Renal cortex interstitium (tissue), 15 donors: ENCODE data around the gene WEE2. TPM values are rescaled to one million over a fixed set of nuclear protein-coding genes. Genes with fewer than 3 reads are reported as not detected.

Experiments used
- DNase-seq, 11 donors: peaks; one replicate each; pipeline ENCODE4 v3.0.0-alpha.2; 2013; ENCODE audit warnings: low read depth in 9 of 11, low spot score in 4 of 11; ENCODE audit errors: extremely low read depth in 1 of 11
- long read RNA-seq, 16 experiments: transcript quantifications; one replicate each; lab custom pipeline, GENCODE V29; 2026
- polyA plus RNA-seq, 3 donors: library from polyadenylated mRNA; unstranded; fragments of 120-200 nt; gene quantifications; one replicate each; pipeline ENCODE4 v1.2.1, GENCODE V29; 2013; ENCODE audit not compliant: insufficient read length in 3 of 3

WEE2 gene
- polyA plus RNA-seq = under 1 TPM; 0.10 to 0.33 (median 0.17) TPM
- long read RNA-seq, donor 1 = 0 reads
- long read RNA-seq, donor 2 = 0 reads
- long read RNA-seq, donor 3 = 0 reads
- long read RNA-seq, donor 4 = 0 reads
- long read RNA-seq, donor 5 = 0 reads
- long read RNA-seq, donor 6 = 0 reads
- long read RNA-seq, donor 7 = 0 reads
- long read RNA-seq, donor 8 = 0 reads
- long read RNA-seq, donor 9 = 0 reads
- long read RNA-seq, donor 10 = 0 reads
- long read RNA-seq, donor 11 = 0 reads
- long read RNA-seq, donor 12 = 0 reads
- long read RNA-seq, donor 13 = 0 reads
- long read RNA-seq, donor 14 = 0 reads
- long read RNA-seq, donor 15 = 0 reads
- long read RNA-seq, donor 16 = 0 reads

- no peak for DNase-seq
Observed at GRCh38 chr7:141708351-141708750, at the start of gene WEE2. Gene WEE2 (plus strand): TSS chr7:141708353. CDS start chr7:141708759, 406 bp downstream.

GRCh38 chr7:141659501-141659900 lies 48.7 kb upstream of the WEE2 start:
- no peak for DNase-seq

GRCh38 chr7:141660259-141660658 lies 47.9 kb upstream of the WEE2 start:
- no peak for DNase-seq

- no peak for DNase-seq
Observed at GRCh38 chr7:141663081-141663849, 44.9 kb upstream of the WEE2 start.

DNA sequence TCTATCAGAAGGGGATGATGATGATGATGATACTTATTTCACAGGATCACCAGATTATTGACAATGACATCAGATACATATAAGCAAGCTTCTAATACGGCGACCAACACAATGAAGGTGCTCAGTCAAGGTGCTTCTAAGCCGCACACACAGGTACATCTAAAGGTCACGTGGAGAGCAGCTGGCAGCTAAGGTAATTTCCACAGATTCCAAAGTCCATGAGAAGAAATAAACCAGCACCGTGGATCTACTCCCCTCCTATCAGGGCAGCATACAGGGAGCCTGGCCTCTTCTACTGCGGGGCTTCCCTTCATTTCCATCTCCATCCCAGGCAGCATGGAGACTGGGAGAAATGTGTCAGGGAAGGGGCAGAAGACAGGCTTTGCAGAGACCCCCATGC lies 43.7 kb upstream of the WEE2 start:
- DNase-seq = no peak

- no peak for DNase-seq
Observed at GRCh38 chr7:141665208-141666035, 42.7 kb upstream of the WEE2 start.

- DNase-seq = no peak
Observed at GRCh38 chr7:141666071-141666470, 42.1 kb upstream of the WEE2 start.

DNA sequence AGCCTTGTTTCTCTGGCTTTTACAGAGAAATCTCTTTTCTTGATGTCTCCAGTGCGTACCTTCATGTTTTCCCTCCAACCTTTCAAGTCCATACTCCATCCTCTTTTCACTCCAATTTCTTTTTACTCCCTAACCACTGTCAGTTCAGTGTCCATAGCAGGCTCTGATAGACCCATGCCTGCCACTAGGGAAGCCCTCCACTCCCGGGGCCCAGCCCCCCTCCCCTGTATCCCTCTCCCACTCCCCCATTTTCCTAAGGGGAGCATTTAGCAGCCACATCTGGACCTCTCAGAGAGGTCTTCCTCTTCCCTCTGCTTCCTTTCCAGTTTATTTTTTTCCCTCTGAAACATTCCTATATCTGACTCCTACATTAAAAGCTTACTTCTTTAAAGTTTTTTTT lies 39.3 kb upstream of the WEE2 start:
- DNase-seq = no peak

DNA sequence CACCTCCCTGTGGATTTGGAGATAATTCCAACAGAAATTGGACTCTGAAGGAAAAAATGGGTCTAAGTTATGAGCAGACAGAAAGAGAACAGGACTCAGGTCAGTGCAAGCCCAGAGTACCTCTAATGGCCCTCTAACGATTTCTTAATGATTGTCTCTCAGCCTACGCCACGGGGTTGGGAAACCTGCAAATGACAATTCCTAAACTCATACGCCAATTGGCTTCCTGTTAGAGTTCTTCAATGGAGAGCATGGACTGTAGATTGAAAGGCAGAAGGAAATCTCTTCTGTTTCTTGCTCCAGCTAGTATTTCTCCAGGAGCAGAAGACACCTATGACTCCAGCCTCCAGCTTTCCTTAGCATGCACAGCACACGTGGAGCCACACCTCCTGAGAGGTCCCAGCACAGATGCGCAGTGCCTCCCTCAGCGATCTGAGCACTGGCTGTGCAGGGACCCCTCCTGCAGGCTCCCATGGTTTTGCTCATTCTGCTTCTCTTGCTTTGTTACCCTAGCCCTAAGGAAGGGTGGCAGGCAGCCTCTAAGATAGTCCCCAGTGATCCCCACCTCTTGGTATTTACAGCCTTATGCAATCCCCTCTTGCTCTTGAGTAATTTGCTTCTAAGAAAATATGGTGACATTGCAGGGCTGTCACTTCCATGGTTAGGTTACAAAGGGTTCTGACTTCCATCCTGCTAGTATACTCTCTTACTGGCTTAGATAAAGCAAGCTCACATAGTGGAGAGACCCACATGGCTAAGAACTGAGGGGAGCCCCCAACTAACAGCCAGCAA lies 36.3 kb upstream of the WEE2 start:
- DNase-seq = no peak

DNA sequence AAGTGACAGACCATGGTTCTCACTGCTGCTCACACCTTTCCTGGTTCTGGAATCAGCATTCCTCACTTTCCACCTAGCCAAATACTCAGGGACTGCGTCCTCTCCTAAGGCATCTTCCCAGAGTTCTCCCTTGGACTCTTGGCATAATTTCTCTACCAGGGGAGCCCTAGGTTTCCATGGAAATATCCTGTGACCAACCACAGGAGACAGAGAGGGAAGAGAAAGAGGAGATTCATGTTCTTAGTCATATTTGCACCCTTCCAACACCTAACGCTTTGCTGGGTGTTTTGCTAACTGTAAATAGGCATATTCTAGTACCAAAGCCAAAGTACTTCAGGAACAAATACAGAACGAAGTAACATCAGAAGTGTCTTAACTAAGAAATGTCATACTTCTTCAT lies 34.8 kb upstream of the WEE2 start:
- no peak for DNase-seq

DNA sequence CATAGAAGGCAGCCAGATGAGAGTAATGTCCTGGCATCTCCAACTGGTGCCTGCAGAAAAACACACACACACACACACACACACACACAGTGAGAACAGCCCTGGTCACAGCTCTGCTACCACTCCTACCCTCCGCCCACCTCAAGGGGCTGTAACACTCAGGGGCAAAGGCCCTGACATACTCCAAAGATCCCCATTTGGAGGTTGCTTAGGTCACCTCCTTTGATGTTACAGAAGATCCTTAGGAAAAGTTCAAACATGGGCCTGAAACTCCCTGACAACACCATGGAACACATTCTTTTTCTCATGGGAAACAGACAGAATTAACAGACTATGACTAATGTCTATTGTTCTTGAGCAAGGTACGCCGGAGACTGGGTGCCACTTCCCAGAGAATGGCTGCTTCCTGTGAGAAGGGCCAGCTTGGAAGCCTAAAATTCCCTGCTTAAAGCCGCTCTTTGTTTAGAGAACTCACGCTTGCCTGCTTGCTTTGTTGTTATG lies 33.9 kb upstream of the WEE2 start:
- peak in 6 of 11 donors; percentile 11 to 45 (median 30) for DNase-seq

GRCh38 chr7:141674702-141675101 lies 33.5 kb upstream of the WEE2 start:
- peak in 1 of 11 donors; percentile 17 for DNase-seq

GRCh38 chr7:141675436-141676215 lies 32.5 kb upstream of the WEE2 start:
- DNase-seq = no peak

- no peak for DNase-seq
Observed at GRCh38 chr7:141676618-141677017, 31.5 kb upstream of the WEE2 start.

GRCh38 chr7:141679014-141679413 lies 29.1 kb upstream of the WEE2 start:
- no peak for DNase-seq

- no peak for DNase-seq
Observed at GRCh38 chr7:141685285-141686023, 22.7 kb upstream of the WEE2 start.

DNA sequence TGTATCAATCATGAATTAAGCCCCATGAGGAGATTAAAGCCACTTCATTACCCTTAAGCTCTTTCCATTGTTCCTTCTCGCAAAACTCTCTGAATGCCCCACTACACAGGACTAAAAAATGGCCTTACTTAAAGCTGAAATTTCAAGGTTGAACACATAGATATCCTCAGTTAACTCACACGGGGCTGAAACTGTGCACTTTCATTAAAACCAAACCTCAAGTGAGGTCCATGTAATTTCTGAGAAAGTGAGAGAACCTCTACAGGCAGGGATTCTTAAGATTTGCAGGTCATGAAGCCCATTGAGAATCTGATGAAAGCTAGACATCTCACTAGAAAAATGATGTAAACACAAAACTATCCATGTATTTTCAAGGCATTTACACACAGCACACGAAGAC lies 22.1 kb upstream of the WEE2 start:
- DNase-seq = no peak
